ENCODE results near the gene PDE4A.

GRCh38 chr19:10460714-10461046 is 40.3 kb downstream of the PDE4A start:
- TF ChIP-seq SUZ12 (IDR thresholded peaks at IDR 0.05; ENCODE audit: extremely low read depth, insufficient read depth, insufficient read length) (no peak), ZNF274 (IDR thresholded peaks at IDR 0.05; ENCODE audit: low read depth, low read length) (no peak), YY1 (IDR thresholded peaks at IDR 0.05; ENCODE audit: insufficient read depth, insufficient read length) (no peak)

Data from NT2/D1 (cell line).